GM12864 (cell line): Measurements from ENCODE around the gene TNNT1.
A peak's percentile ranks its signal among the peaks of the same experiment; 100 is the strongest.
"Not testable (repeated sequence)": the region's sequence is repeated elsewhere in the genome, so short reads cannot be mapped to it uniquely, and the experiment has no call there.

Experiments used
- DNase-seq: peaks from one replicate; pipeline ENCODE4 v3.0.0-alpha.2; 2011; ENCODE audit warnings: low read depth
- H3K4me3 ChIP-seq: 2 replicates; pipeline ENCODE4 v1.5.1; 2011; ENCODE audit warnings: mild to moderate bottlenecking, low read depth, low read length, control low read depth
- CTCF ChIP-seq: IDR thresholded peaks from 2 replicates; pipeline ENCODE4 v1.5.1; 2011; ENCODE audit warnings: low read depth, mild to moderate bottlenecking, moderate library complexity, low read length, control low read depth, inconsistent platforms; ENCODE audit errors: missing control alignments

Gene TNNT1

GRCh38 chr19:55175117-55175867 is 26.3 kb upstream of the TNNT1 start:
- no peak for TF ChIP-seq CTCF
- no peak for DNase-seq
- H3K4me3 ChIP-seq, result no peak overlapping the region

DNA sequence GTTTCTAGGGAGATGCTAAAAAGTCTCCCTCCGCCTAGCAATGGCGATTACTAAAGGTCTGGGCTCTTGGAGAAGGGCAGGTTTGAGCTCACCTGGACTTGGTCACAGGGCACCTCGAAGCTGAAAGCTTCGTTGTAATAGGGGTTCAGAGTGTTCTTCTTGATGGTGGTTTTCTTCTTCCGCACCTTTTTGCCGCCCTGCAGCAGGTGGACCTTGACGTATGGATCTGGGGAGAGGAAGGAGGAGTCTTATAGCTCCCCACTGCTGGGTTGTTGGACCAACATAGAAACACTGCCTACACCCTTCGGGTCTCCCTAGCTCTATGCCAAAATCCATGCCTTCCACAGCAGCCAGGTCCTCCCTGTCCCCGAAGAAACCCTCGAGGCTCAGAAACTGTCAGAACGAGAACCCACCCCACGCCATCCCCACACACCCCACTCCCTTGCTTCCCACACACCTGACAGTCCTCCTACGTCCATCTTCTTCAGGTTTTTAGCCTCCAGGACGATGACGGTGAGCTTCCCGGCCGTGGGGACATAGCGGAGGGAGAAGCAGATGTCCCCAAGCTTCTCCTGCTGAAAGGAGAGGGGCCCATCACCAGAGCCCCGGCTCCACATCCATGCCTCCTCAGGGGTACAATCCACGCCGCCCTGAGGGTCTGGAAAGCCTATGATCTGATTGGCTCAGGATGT is 25.6 kb upstream of the TNNT1 start:
- TF ChIP-seq CTCF, result no peak
- H3K4me3 ChIP-seq, result no peak overlapping the region
- no peak for DNase-seq

DNA sequence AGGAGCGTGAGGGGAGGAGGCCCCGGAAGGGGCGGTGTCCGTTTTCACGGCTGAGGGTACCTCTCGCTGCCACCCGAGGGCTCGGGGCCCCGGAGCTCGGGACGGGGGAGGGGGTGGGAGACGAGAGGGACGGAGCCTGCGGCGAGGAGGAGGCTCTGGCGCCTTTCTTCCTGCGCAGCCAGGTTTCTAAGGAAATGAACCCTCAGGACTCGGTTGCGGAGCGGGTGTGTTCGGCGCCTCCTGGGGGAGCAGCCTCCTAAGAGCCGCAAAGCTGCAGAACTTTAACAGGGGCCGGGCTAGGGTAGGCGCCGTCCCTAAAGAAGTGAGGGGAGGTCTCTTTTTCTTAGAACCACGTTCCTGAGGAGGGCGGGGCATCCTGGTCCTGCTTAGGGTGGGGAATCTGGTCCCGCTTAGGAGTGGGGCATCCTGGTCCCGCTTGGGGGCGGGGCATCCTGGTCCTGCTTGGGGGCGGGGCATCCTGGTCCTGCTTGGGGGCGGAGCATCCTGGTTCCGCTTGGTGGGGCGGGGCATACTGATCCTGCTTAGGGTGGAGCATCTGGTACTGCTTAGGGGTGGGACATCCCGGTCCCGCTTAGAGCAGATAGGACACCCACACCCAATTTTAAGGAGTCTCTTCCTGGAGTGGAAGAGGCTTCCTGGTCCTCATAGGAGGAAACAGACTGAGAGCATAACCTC is 24.9 kb upstream of the TNNT1 start:
- DNase-seq, result no peak
- no peak for TF ChIP-seq CTCF
- 0 out of 2 replicates have a peak overlapping the region, but pooled peaks have one; percentile 6 for H3K4me3 ChIP-seq

DNA sequence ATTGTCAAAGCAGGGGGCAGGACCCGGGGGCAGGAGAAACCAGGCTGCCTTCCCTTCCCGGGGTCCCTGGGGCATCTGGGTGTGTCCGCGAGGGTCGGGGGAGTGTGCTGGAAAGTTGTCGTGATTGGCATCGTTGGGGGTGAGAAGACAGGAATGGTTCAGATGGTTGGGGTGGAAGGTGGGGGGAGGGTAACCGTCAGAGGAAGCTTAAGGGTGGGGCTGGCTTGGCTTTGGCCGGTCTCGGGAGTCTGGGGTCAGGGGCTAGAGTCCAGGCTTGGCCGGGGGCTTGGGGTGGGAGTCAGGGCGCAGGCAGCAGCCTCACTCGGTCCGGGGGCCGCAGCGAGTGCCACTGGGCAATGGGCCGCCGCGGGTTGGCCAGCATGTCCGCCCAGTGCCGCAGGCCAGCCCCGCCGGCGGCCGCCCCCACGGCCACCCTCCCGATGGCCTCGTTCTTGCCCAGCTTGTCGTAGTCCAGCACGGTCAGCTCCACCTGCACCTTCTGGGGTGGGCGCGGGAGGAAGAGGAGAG is 24.2 kb upstream of the TNNT1 start:
- no peak for TF ChIP-seq CTCF
- no peak overlapping the region for H3K4me3 ChIP-seq
- no peak for DNase-seq

GRCh38 chr19:55172741-55173140 is 23.7 kb upstream of the TNNT1 start:
- no peak overlapping the region for H3K4me3 ChIP-seq
- DNase-seq, result no peak
- no peak for TF ChIP-seq CTCF

DNA sequence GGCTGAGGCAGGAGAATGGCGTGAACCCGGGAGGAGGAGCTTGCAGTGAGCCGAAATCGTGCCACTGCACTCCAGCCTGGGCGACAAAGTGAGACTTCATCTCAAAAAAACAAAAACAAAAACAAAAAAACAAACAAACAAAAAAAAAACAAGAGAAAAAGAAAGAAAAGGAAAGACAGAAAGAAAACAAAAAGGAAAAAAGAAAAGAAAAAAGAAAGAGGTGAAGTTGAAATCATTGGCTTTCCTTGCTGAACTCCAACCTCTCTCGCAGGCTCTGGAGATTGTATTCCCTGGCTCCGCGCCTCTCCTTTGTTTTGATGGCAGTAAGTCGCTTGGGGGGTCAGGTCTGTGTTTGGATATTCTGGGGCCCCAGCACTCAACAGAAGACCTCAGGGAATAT is 23.3 kb upstream of the TNNT1 start:
- H3K4me3 ChIP-seq, DNase-seq: not testable (repeated sequence)

DNA sequence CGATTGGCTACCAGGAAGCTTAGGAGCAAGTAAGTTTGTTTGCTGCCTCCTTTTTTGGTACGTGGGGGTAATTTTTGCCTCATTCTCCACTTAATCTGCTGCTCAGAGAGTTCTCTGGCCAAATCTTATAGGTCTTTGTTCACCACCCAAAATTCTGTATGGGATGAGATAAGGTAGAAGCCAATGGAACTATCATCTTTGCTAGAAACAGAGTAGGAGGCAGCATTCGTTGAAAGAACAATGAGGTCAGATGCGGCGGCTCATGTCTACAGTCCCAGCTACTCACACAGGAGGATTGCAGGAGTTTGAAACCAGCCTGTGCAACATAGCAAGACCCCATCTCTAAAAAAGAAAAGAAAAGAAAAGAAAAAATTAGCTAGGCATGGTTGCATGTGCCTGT is 22.4 kb upstream of the TNNT1 start:
- TF ChIP-seq CTCF, result no peak
- DNase-seq, result no peak
- H3K4me3 ChIP-seq, result no peak overlapping the region
